HEK293 (cell line): Measurements from ENCODE around the gene CDKAL1.

Source experiments
- CTCF ChIA-PET: fragments of 350-600 bp; formaldehyde crosslinking; extraction: SDS; loops from one replicate; lab custom pipeline; 2021; ENCODE audit warnings: antibody characterized with exemption; lab: Yijun Ruan, JAX
- POLR2A ChIA-PET: fragments of 300-600 bp; formaldehyde crosslinking; extraction: SDS; loops from one replicate; lab custom pipeline; 2020; ENCODE audit warnings: antibody characterized with exemption, inconsistent platforms; lab: Yijun Ruan, JAX
- H3K27ac ChIP-seq: fragments of 200-500 bp; sonication (Bioruptor generic); 2 replicates; pipeline ENCODE4 v1.5.1; 2014; ENCODE audit warnings: low read depth, low read length, control low read depth, inconsistent platforms; ENCODE audit errors: extremely low read depth
- H3K36me3 ChIP-seq, 2 experiments: fragments of 200-500 bp in 1 of 2; sonication (Bioruptor generic) in 1 of 2; 1 replicate in 1 of 2; 2 replicates in 1 of 2; pipeline ENCODE4 v1.5.1; 2014 to 2017; ENCODE audit warnings: inconsistent platforms in 2 of 2, low read length in 2 of 2; ENCODE audit not compliant: control insufficient read depth in 2 of 2, insufficient read depth in 1 of 2
- H3K4me1 ChIP-seq: fragments of 200-500 bp; sonication (Bioruptor generic); 2 replicates; pipeline ENCODE4 v1.5.1; 2014; ENCODE audit warnings: mild to moderate bottlenecking, low read length, inconsistent platforms; ENCODE audit not compliant: control insufficient read depth, insufficient read depth
- H3K4me3 ChIP-seq: 2 replicates; pipeline ENCODE4 v1.5.1; 2011; ENCODE audit warnings: low read depth, mild to moderate bottlenecking, control low read depth, low read length, moderate library complexity
- H3K9me3 ChIP-seq: fragments of 200-500 bp; sonication (Bioruptor generic); 2 replicates; pipeline ENCODE4 v1.5.1; 2014; ENCODE audit warnings: low read depth, low read length, inconsistent platforms; ENCODE audit not compliant: control insufficient read depth, insufficient read depth
- ATF2 ChIP-seq: fragments of 450-650 bp; formaldehyde crosslinking; IDR thresholded peaks from 2 replicates; pipeline ENCODE4 v1.5.1; 2016; ENCODE audit warnings: missing biosample characterization, missing genetic modification characterization, low read depth
- BCL6B ChIP-seq: fragments of 450-650 bp; formaldehyde crosslinking; IDR thresholded peaks from 2 replicates; pipeline ENCODE4 v1.5.1; 2017; ENCODE audit warnings: missing biosample characterization, missing genetic modification characterization
- FEZF1 ChIP-seq: fragments of 450-650 bp; formaldehyde crosslinking; IDR thresholded peaks from 2 replicates; pipeline ENCODE4 v1.5.1; 2016; ENCODE audit warnings: missing biosample characterization, missing genetic modification characterization
- GFI1B ChIP-seq: fragments of 450-650 bp; formaldehyde crosslinking; IDR thresholded peaks from 2 replicates; pipeline ENCODE4 v1.5.1; 2016; ENCODE audit warnings: missing biosample characterization, missing genetic modification characterization
- KLF8 ChIP-seq: fragments of 450-650 bp; formaldehyde crosslinking; IDR thresholded peaks from 2 replicates; pipeline ENCODE4 v1.5.1; 2016; ENCODE audit warnings: missing biosample characterization, missing genetic modification characterization
- PRDM10 ChIP-seq: fragments of 450-650 bp; formaldehyde crosslinking; IDR thresholded peaks from 2 replicates; pipeline ENCODE4 v1.5.1; 2016; ENCODE audit warnings: missing biosample characterization, missing genetic modification characterization
- SETDB1 ChIP-seq: IDR thresholded peaks from one replicate; pipeline ENCODE4 v1.6.1; 2017; ENCODE audit warnings: mild to moderate bottlenecking, low read length, moderate library complexity, mixed read lengths; ENCODE audit not compliant: insufficient read length
- SP3 ChIP-seq: fragments of 450-650 bp; formaldehyde crosslinking; IDR thresholded peaks from 2 replicates; pipeline ENCODE4 v1.5.1; 2016; ENCODE audit warnings: missing biosample characterization, missing genetic modification characterization
- ZBTB44 ChIP-seq: fragments of 450-650 bp; IDR thresholded peaks from 2 replicates; pipeline ENCODE4 v1.5.1; 2018; ENCODE audit warnings: missing biosample characterization, mild to moderate bottlenecking, missing genetic modification characterization
- ZEB2 ChIP-seq: fragments of 450-650 bp; formaldehyde crosslinking; IDR thresholded peaks from 2 replicates; pipeline ENCODE4 v1.5.1; 2016; ENCODE audit warnings: missing biosample characterization, missing genetic modification characterization
- ZNF140 ChIP-seq: fragments of 450-650 bp; formaldehyde crosslinking; IDR thresholded peaks from 2 replicates; pipeline ENCODE4 v1.5.1; 2016; ENCODE audit warnings: missing biosample characterization, missing genetic modification characterization
- ZNF24 ChIP-seq: fragments of 450-650 bp; formaldehyde crosslinking; IDR thresholded peaks from 2 replicates; pipeline ENCODE4 v1.5.1; 2016; ENCODE audit warnings: missing biosample characterization, missing genetic modification characterization
- ZNF248 ChIP-seq: fragments of 450-650 bp; formaldehyde crosslinking; IDR thresholded peaks from 2 replicates; pipeline ENCODE4 v1.5.1; 2017; ENCODE audit warnings: missing biosample characterization, missing genetic modification characterization
- ZNF280C ChIP-seq: fragments of 450-650 bp; formaldehyde crosslinking; IDR thresholded peaks from 2 replicates; pipeline ENCODE4 v1.5.1; 2016; ENCODE audit warnings: missing biosample characterization, missing genetic modification characterization
- ZNF521 ChIP-seq: fragments of 450-650 bp; formaldehyde crosslinking; IDR thresholded peaks from 2 replicates; pipeline ENCODE4 v1.5.1; 2017; ENCODE audit warnings: missing biosample characterization, mild to moderate bottlenecking, missing genetic modification characterization
- ZNF558 ChIP-seq: fragments of 450-650 bp; formaldehyde crosslinking; IDR thresholded peaks from 2 replicates; pipeline ENCODE4 v1.5.1; 2016; ENCODE audit warnings: missing biosample characterization, missing genetic modification characterization
- ZNF585B ChIP-seq: fragments of 450-650 bp; formaldehyde crosslinking; IDR thresholded peaks from 2 replicates; pipeline ENCODE4 v1.5.1; 2016; ENCODE audit warnings: missing biosample characterization, missing genetic modification characterization
- ZNF629 ChIP-seq: fragments of 450-650 bp; formaldehyde crosslinking; IDR thresholded peaks from 2 replicates; pipeline ENCODE4 v1.5.1; 2017; ENCODE audit warnings: missing biosample characterization, missing genetic modification characterization
- ZSCAN4 ChIP-seq: fragments of 450-650 bp; formaldehyde crosslinking; IDR thresholded peaks from 2 replicates; pipeline ENCODE4 v1.5.1; 2017; ENCODE audit warnings: missing biosample characterization, missing genetic modification characterization
- ZXDB ChIP-seq: fragments of 450-650 bp; formaldehyde crosslinking; IDR thresholded peaks from 2 replicates; pipeline ENCODE4 v1.5.1; 2016; ENCODE audit warnings: missing biosample characterization, missing genetic modification characterization
- TF ChIP-seq, protein P1 (sequence below): fragments of 450-650 bp; formaldehyde crosslinking; IDR thresholded peaks from 2 replicates; pipeline ENCODE4 v1.5.1; 2016; ENCODE audit warnings: missing biosample characterization, missing genetic modification characterization
- TF ChIP-seq, protein P2 (sequence below): fragments of 450-650 bp; IDR thresholded peaks from 2 replicates; pipeline ENCODE4 v1.5.1; 2018; ENCODE audit warnings: missing biosample characterization, missing genetic modification characterization

Gene CDKAL1

GRCh38 chr6:20542927-20543602, 8.8 kb downstream of the CDKAL1 start:
- peaks cover 10% of the 10 kb centered on the region for H3K4me1 ChIP-seq
- H3K4me3 ChIP-seq = no peak overlapping the region
- H3K27ac ChIP-seq = no peak overlapping the region
- ChIA-PET POLR2A (no interaction called here), CTCF (no interaction called here)
- H3K36me3 ChIP-seq = peaks cover 17 to 29% of the 10 kb centered on the region in 2 experiments
- H3K9me3 ChIP-seq = no peaks in the 10 kb centered on the region
- TF ChIP-seq BCL6B (no peak; the same call in 1 of the 2 replicates), ATF2 (tag by site-specific recombination) (0 out of 2 replicates have a peak, but pooled peaks have one; percentile 29), PRDM10 (tag by site-specific recombination) (peak; percentile 85), ZNF521 (tag by site-specific recombination) (no peak), KLF8 (tag by site-specific recombination) (peak; percentile 54; the same call in 1 of the 2 replicates), SETDB1 (no peak), ZNF585B (tag by site-specific recombination) (no peak), ZNF280C (tag by site-specific recombination) (no peak), ZEB2 (peak; percentile 77; the same call in 1 of the 2 replicates), ZBTB44 (tag by site-specific recombination) (peak; percentile 77), ZNF558 (0 out of 2 replicates have a peak, but pooled peaks have one; percentile 72), GFI1B (tag by site-specific recombination) (0 out of 2 replicates have a peak, but pooled peaks have one; percentile 25), SP3 (tag by site-specific recombination) (peak; percentile 25; the same call in 1 of the 2 replicates), FEZF1 (tag by site-specific recombination) (peak; percentile 39), ZNF24 (tag by site-specific recombination) (peak; percentile 97), ZXDB (tag by site-specific recombination) (0 out of 2 replicates have a peak, but pooled peaks have one; percentile 58), ZNF248 (tag by site-specific recombination) (peak; percentile 90), ZNF140 (tag by site-specific recombination) (no peak), ZNF629 (peak; percentile 78), ZSCAN4 (tag by site-specific recombination) (no peak)
- TF ChIP-seq, protein P1, sequence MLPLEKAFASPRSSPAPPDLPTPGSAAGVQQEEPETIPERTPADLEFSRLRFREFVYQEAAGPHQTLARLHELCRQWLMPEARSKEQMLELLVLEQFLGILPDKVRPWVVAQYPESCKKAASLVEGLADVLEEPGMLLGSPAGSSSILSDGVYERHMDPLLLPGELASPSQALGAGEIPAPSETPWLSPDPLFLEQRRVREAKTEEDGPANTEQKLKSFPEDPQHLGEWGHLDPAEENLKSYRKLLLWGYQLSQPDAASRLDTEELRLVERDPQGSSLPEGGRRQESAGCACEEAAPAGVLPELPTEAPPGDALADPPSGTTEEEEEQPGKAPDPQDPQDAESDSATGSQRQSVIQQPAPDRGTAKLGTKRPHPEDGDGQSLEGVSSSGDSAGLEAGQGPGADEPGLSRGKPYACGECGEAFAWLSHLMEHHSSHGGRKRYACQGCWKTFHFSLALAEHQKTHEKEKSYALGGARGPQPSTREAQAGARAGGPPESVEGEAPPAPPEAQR (tag by site-specific recombination) = peak; percentile 61; the same call in 1 of the 2 replicates
- TF ChIP-seq, protein P2, sequence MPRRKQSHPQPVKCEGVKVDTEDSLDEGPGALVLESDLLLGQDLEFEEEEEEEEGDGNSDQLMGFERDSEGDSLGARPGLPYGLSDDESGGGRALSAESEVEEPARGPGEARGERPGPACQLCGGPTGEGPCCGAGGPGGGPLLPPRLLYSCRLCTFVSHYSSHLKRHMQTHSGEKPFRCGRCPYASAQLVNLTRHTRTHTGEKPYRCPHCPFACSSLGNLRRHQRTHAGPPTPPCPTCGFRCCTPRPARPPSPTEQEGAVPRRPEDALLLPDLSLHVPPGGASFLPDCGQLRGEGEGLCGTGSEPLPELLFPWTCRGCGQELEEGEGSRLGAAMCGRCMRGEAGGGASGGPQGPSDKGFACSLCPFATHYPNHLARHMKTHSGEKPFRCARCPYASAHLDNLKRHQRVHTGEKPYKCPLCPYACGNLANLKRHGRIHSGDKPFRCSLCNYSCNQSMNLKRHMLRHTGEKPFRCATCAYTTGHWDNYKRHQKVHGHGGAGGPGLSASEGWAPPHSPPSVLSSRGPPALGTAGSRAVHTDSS (tag by site-specific recombination) = 0 out of 2 replicates have a peak, but pooled peaks have one; percentile 21
